ENCODE results near the gene UCK2. TPM values are rescaled to one million over a fixed set of nuclear protein-coding genes. Genes with fewer than 3 reads are reported as not detected.
A peak's percentile ranks its signal among the peaks of the same experiment; 100 is the strongest.

UCK2 gene
- total RNA-seq, 1 experiment from 2014 or later = 59.9 TPM

- no peak overlapping the region for H3K4me3 ChIP-seq
- no TSS peak for BruUV-seq (replicated peaks)
- no peaks in the 10 kb centered on the region for H3K9me3 ChIP-seq (ENCODE audit: insufficient read depth, low read depth)
- TF ChIP-seq EZH2 (IDR thresholded peaks at IDR 0.05; ENCODE audit: low read depth) (no peak), CTCF (conservative IDR thresholded peaks at IDR 0.05) (no peak)
- no peaks in the 10 kb centered on the region for H3K27me3 ChIP-seq (ENCODE audit: insufficient read depth, low read depth)
- ChIA-PET POLR2A (ENCODE audit: unreplicated experiment) (no interaction called here), CTCF (no interaction called here)
- intact Hi-C loops (cut with micrococcal nuclease; ENCODE audit: unreplicated experiment) = no loop called here
- no peaks in the 10 kb centered on the region for H3K36me3 ChIP-seq (ENCODE audit: low read depth)
- 0 out of 2 replicates have a peak, but pooled peaks cover 7% of the 10 kb centered on the region for H3K4me1 ChIP-seq (replicated peaks; ENCODE audit: insufficient read depth)
- H3K4me2 ChIP-seq = no peak overlapping the region
- H3K9me2 ChIP-seq (ENCODE audit: insufficient read depth) = no peaks in the 10 kb centered on the region
- H2AFZ ChIP-seq = no peak overlapping the region
- H3K79me2 ChIP-seq (ENCODE audit: low read depth) = peaks cover 100% of the 10 kb centered on the region
- H3K27ac ChIP-seq = no peak overlapping the region
- peaks cover 54% of the 10 kb centered on the region for H4K20me1 ChIP-seq (ENCODE audit: insufficient read depth)
- DNase-seq = no peak
- H3F3A ChIP-seq (ENCODE audit: insufficient read depth, low read depth) = peaks cover 6% of the 10 kb centered on the region; the same call in 1 of the 2 replicates
Observed at GRCh38 chr1:165879946-165880345, 52.5 kb downstream of the UCK2 start.

DNA sequence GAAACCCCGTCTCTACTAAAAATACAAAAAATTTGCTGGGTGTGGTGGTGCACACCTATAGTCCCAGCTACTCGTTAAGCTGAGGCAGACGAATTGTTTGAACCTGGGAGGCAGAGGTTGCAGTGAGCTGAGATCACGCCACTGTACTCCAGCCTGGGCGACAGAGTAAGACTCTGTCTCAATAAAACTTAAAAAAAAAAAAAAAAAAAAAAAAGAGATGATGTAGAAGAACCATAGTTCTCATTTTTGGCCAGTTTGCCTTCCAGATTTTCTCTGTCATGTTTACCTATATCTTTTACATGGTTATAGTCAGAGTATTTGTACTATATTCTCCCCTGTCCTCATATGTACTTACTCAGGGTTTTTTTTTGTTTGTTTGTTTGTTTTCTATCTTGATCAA is 53.6 kb downstream of the UCK2 start:
- Histone ChIP-seq H3K27me3 (ENCODE audit: insufficient read depth, low read depth) (no peaks in the 10 kb centered on the region), H3F3A (ENCODE audit: insufficient read depth, low read depth) (peaks cover 4% of the 10 kb centered on the region; the same call in 1 of the 2 replicates), H4K20me1 (ENCODE audit: insufficient read depth) (peaks cover 64% of the 10 kb centered on the region), H3K4me3 (no peak overlapping the region), H2AFZ (no peak overlapping the region), H3K9me3 (ENCODE audit: insufficient read depth, low read depth) (no peaks in the 10 kb centered on the region), H3K27ac (no peak overlapping the region), H3K4me1 (replicated peaks; ENCODE audit: insufficient read depth) (0 out of 2 replicates have a peak, but pooled peaks cover 7% of the 10 kb centered on the region), H3K4me2 (no peak overlapping the region), H3K9me2 (ENCODE audit: insufficient read depth) (no peaks in the 10 kb centered on the region), H3K36me3 (ENCODE audit: low read depth) (no peaks in the 10 kb centered on the region), H3K79me2 (ENCODE audit: low read depth) (peaks cover 100% of the 10 kb centered on the region)
- TF ChIP-seq EZH2 (IDR thresholded peaks at IDR 0.05; ENCODE audit: low read depth) (no peak), CTCF (conservative IDR thresholded peaks at IDR 0.05) (no peak)
- ChIA-PET POLR2A (ENCODE audit: unreplicated experiment) (interaction anchor here (0.7 kb wide), 1 partner anchor 1282 kb away, joined by 11 read pairs; no protein-coding TSS in a partner anchor), CTCF (interaction anchor here (0.6 kb wide), 1 partner anchor 138 kb away, joined by 4 read pairs; no protein-coding TSS in a partner anchor)
- intact Hi-C loops (cut with micrococcal nuclease; ENCODE audit: unreplicated experiment) = no loop called here
- no peak for DNase-seq
- BruUV-seq (replicated peaks) = no TSS peak

- no peak for DNase-seq
- Histone ChIP-seq H3F3A (ENCODE audit: insufficient read depth, low read depth) (peaks cover 4% of the 10 kb centered on the region; the same call in 1 of the 2 replicates), H3K27ac (peak overlapping the region; percentile 38; the same call in 1 of the 2 replicates), H3K9me3 (ENCODE audit: insufficient read depth, low read depth) (no peaks in the 10 kb centered on the region), H3K36me3 (ENCODE audit: low read depth) (no peaks in the 10 kb centered on the region), H3K27me3 (ENCODE audit: insufficient read depth, low read depth) (no peaks in the 10 kb centered on the region), H3K4me2 (no peak overlapping the region), H3K79me2 (ENCODE audit: low read depth) (peaks cover 100% of the 10 kb centered on the region), H3K4me1 (replicated peaks; ENCODE audit: insufficient read depth) (peaks cover 18% of the 10 kb centered on the region; the same call in 1 of the 2 replicates), H3K9me2 (ENCODE audit: insufficient read depth) (no peaks in the 10 kb centered on the region), H4K20me1 (ENCODE audit: insufficient read depth) (peaks cover 62% of the 10 kb centered on the region), H2AFZ (no peak overlapping the region), H3K4me3 (no peak overlapping the region)
- TF ChIP-seq EZH2 (IDR thresholded peaks at IDR 0.05; ENCODE audit: low read depth) (no peak), CTCF (conservative IDR thresholded peaks at IDR 0.05) (no peak)
- BruUV-seq (replicated peaks) = no TSS peak
- intact Hi-C loops (cut with micrococcal nuclease; ENCODE audit: unreplicated experiment) = loop anchor here (2.0 kb wide), 1 partner anchor 114 kb away; the partner anchor contains the start of gene TMCO1
- POLR2A ChIA-PET (ENCODE audit: unreplicated experiment) = interaction anchor here (0.6 kb wide), 2 partner anchors 111 to 114 kb away, joined by 3 to 27 read pairs; partner anchors contain the start of gene TMCO1
- CTCF ChIA-PET = no interaction called here
Observed at GRCh38 chr1:165882168-165882837, 54.9 kb downstream of the UCK2 start.

All from PC-9 (cell line).